Right kidney (tissue), 9 donors: ENCODE data around the gene MORN4.
A peak's percentile ranks its signal among the peaks of the same experiment; 100 is the strongest.
"Not testable (repeated sequence)": the region's sequence is repeated elsewhere in the genome, so short reads cannot be mapped to it uniquely, and the experiment has no call there.

Experiments used
- DNase-seq: peaks from one replicate; pipeline ENCODE4 v3.0.0-alpha.2; 2016
- long read RNA-seq, 8 donors: transcript quantifications; one replicate each; lab custom pipeline, GENCODE V29; 2026

Gene MORN4
- long read RNA-seq, donor 1, partial matches to known transcripts: 0 of 5 reads
- long read RNA-seq, donor 1, other reads (novel, unspliced or antisense): 0 of 5 reads
- long read RNA-seq, donor 2, transcript MORN4-202 (2 exons, 419 nt): major isoform, 5 of 7 reads
- long read RNA-seq, donor 2, partial matches to known transcripts: 0 of 7 reads
- long read RNA-seq, donor 2, other reads (novel, unspliced or antisense): 0 of 7 reads
- long read RNA-seq, donor 3, partial matches to known transcripts: 0 of 2 reads
- long read RNA-seq, donor 3, other reads (novel, unspliced or antisense): 0 of 2 reads
- long read RNA-seq, donor 4, transcript MORN4-202 (2 exons, 419 nt): major isoform, 6 of 9 reads
- long read RNA-seq, donor 4, partial matches to known transcripts: 0 of 9 reads
- long read RNA-seq, donor 4, other reads (novel, unspliced or antisense): 0 of 9 reads
- long read RNA-seq, donor 5, transcript MORN4-201 (5 exons, 2,315 nt): minor isoform, 5 of 14 reads
- long read RNA-seq, donor 5, transcript MORN4-202 (2 exons, 419 nt): major isoform, 9 of 14 reads
- long read RNA-seq, donor 5, partial matches to known transcripts: 0 of 14 reads
- long read RNA-seq, donor 5, other reads (novel, unspliced or antisense): 0 of 14 reads
- long read RNA-seq, donor 6, transcript MORN4-202 (2 exons, 419 nt): major isoform, 7 of 10 reads
- long read RNA-seq, donor 6, partial matches to known transcripts: 0 of 10 reads
- long read RNA-seq, donor 6, other reads (novel, unspliced or antisense): 0 of 10 reads
- long read RNA-seq, donor 7, transcript MORN4-201 (5 exons, 2,315 nt): major isoform, 9 of 17 reads
- long read RNA-seq, donor 7, transcript MORN4-202 (2 exons, 419 nt): minor isoform, 8 of 17 reads
- long read RNA-seq, donor 7, partial matches to known transcripts: 0 of 17 reads
- long read RNA-seq, donor 7, other reads (novel, unspliced or antisense): 0 of 17 reads
- long read RNA-seq, donor 8, transcript MORN4-201 (5 exons, 2,315 nt): minor isoform, 6 of 19 reads
- long read RNA-seq, donor 8, transcript MORN4-202 (2 exons, 419 nt): major isoform, 13 of 19 reads
- long read RNA-seq, donor 8, partial matches to known transcripts: 0 of 19 reads
- long read RNA-seq, donor 8, other reads (novel, unspliced or antisense): 0 of 19 reads

GRCh38 chr10:97632949-97633884, at the start of gene MORN4:
Gene MORN4, minus strand, starts transcription at chr10:97633500. Its CDS starts 13,847 bp downstream, at chr10:97619653.
- peak; percentile 93 for DNase-seq

- no peak for DNase-seq
These were observed 48.7 kb upstream of the MORN4 start for GRCh38 chr10:97682042-97682441.

- no peak for DNase-seq
These were observed 46.3 kb upstream of the MORN4 start for GRCh38 chr10:97679594-97679993.

- no peak for DNase-seq
These were observed 43.7 kb upstream of the MORN4 start for GRCh38 chr10:97676770-97677581.

- DNase-seq: no peak
These were observed 41.9 kb upstream of the MORN4 start for GRCh38 chr10:97675222-97675621.

GRCh38 chr10:97673736-97674525, 40.6 kb upstream of the MORN4 start:
- DNase-seq: no peak

GRCh38 chr10:97669571-97669970, 36.3 kb upstream of the MORN4 start:
- DNase-seq: no peak

- DNase-seq: no peak
These were observed 34.2 kb upstream of the MORN4 start for GRCh38 chr10:97667463-97667862.

GRCh38 chr10:97666992-97667391, 33.7 kb upstream of the MORN4 start:
- DNase-seq: no peak

GRCh38 chr10:97664282-97664850, 31.1 kb upstream of the MORN4 start:
- no peak for DNase-seq

- no peak for DNase-seq
These were observed 26.3 kb upstream of the MORN4 start for GRCh38 chr10:97659589-97659988.

- DNase-seq: no peak
These were observed 23.5 kb upstream of the MORN4 start for GRCh38 chr10:97656777-97657176.

GRCh38 chr10:97651773-97652172, 18.5 kb upstream of the MORN4 start:
- no peak for DNase-seq

- DNase-seq: no peak
These were observed 17.4 kb upstream of the MORN4 start for GRCh38 chr10:97650726-97651125.

- not testable (repeated sequence) for DNase-seq
These were observed 16.1 kb upstream of the MORN4 start for GRCh38 chr10:97649405-97649750.

GRCh38 chr10:97648562-97649404, 15.5 kb upstream of the MORN4 start:
- no peak for DNase-seq

GRCh38 chr10:97647556-97647955, 14.3 kb upstream of the MORN4 start:
- no peak for DNase-seq

GRCh38 chr10:97644936-97645335, 11.6 kb upstream of the MORN4 start:
- no peak for DNase-seq
